ENCODE measurements around the gene SVOP. TPM values are rescaled to one million over a fixed set of nuclear protein-coding genes. Genes with fewer than 3 reads are reported as not detected.
"Not testable (repeated sequence)": the region's sequence is repeated elsewhere in the genome, so short reads cannot be mapped to it uniquely, and the experiment has no call there.

The SVOP gene
- total RNA-seq, 1 experiment from 2014 or later: not detected

DNA sequence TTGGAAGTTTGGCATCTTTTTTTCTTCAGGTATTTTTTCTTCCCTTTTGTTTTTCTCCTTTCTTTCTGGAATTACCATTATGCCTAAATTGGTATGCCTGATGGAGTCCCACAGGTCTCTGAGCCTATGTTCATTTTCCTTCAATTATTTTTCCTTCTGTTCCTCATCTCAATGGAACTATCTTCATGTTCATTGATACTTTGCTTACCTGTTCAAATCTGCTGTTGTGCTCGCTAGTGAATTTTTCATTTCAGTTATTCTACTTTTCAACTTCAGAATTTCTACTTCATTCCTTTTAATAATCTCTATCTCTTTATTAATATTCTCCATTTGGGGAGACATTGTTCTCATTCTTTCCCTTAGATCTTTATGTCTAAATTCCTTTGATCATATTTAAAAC, 16.1 kb upstream of the SVOP start:
- in situ Hi-C loops (cut with HindIII; ENCODE audit: low pct_unique_long_range_greater_than_20kb, low sequenced_read_pairs): no loop called here

DNA sequence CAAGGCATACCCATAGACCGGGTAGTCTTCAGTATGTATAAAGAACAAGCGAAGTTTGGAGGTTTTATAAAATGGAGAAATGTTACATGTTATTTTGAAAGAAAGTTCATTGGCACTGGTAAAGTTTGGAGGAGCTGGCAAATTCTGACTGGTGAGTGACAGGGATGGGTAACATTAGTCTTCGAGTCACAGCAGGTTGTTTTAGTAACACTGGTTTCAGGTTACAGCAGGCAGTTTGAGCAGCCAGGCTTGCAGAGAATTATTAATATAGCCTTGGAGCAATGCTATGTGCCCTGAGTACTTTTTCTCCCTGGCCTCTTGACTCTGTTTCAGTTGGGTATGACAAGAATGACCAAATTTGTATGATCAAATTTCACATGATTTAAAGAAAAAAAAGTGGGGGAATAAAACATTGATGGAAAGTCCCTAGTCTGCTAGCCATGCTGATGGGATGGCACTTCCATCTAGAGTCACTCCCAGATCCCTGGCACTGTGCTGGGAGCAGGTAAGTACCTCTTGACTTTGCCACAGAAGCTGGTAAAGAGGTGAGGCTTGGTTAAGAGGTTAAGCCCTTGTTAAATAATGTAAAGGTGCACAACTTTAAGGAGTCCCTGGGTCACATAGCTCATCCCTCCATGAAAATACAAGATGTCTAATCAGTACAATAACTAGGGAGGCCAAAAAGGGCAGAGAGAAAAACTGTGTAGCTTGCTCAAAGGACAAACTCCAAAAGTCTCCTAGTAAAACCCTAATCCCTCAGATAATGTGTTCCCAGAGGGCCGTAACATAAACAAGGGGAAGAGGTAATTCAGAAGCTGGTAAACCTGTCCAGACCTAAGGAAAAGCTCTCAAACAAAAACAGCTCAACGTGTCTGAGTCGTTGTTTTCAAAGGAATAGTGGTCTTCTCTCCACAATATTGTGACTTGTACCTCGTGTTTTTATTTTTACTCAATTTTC, 12.7 kb upstream of the SVOP start:
- no peak for DNase-seq (ENCODE audit: low read depth)
- in situ Hi-C loops (cut with HindIII; ENCODE audit: low pct_unique_long_range_greater_than_20kb, low sequenced_read_pairs): no loop called here

More for the DNA sequence above, 16.1 kb upstream of the SVOP start:
- no peak for DNase-seq (ENCODE audit: low read depth)

DNA sequence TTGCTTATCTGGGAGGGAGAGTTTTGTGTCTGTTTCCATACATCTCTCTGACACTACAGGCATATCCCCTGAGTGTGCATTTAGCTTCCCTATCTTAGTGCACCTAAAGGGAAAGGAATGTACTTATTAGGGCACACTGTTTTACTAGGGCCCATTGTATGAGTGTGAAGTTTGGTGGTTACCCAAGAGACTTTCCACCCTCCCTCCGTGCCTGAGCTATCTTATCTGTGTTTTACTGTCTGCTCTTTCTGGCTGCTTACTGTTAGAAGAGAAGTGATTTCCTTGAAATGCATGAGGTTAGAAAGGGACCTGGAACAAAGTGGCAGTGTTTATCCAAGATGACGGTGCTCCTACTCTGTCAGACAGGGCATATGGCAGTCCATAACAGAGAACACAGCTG, 8.5 kb upstream of the SVOP start:
- in situ Hi-C loops (cut with HindIII; ENCODE audit: low pct_unique_long_range_greater_than_20kb, low sequenced_read_pairs): no loop called here

DNA sequence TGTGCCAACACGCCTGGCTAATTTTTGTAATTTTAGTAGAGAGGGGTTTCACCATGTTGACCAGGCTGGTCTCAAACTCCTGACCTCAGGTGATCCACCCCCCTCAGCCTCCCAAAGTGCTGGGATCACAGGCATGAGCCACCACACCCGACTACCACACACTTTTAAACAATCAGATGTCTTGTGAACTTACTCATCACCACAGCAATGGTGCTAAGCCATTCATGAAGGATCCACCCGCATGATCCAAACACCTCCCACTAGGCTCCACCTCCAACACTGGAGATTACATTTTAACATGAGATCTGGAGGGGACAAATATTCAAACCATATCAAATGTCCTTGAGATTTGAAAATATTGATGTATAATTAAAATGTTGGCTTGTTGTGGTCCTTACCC, 7.8 kb upstream of the SVOP start:
- DNase-seq (ENCODE audit: low read depth); in situ Hi-C loops (cut with HindIII; ENCODE audit: low pct_unique_long_range_greater_than_20kb, low sequenced_read_pairs): not testable (repeated sequence)

More for the DNA sequence above, 8.5 kb upstream of the SVOP start:
- DNase-seq (ENCODE audit: low read depth): no peak

DNA sequence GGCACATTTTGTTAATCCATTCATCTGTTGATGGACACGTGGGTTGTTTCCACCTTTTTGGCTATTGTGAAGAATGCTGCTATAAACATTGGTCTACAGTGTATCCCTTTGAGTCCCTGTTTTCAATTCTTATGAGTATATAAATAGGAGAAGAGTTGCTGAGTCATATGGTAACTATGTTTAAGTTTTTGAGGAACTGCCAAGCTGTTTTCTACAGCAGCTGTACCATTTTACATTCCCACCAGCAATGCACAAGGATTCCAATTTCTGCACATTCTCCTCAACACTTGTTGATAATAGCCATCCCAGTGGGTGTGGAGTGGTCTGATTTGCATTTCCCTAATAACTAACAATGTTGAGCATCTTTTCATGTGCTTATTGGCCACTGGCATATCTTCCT, 6.9 kb upstream of the SVOP start:
- no peak for DNase-seq (ENCODE audit: low read depth)
- in situ Hi-C loops (cut with HindIII; ENCODE audit: low pct_unique_long_range_greater_than_20kb, low sequenced_read_pairs): no loop called here

DNA sequence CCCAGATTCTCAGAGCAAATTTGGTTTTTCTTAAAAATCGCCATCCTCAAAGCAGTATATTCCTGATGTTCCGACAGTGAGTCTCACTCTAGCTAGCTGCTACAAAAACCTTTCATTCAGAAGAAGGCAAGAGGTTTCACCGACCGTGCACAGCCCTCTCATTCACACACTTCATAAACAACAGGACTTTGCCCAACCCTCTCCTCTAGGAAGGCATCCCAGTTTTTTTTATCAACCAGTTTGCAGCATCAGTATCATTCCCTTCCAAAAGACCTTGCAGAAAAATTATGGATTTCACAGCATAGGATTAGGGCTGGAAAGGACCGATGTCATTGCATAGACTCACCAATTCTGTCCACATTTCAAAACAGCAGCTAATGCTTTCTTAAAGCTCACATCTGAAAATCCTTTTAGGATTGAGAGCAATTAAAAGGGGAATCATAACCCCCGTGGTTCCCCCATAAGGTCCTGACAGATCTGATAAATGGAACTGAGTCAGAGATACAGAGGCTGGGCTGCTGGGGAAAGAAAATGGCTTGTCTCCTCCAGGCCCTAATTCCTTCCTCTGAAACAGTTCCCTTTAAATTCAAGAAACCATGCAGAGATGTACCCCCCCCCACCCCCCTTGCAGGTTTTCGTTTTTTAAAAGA, 597 bp downstream of the SVOP start:
- DNase-seq (ENCODE audit: low read depth): no peak

DNA sequence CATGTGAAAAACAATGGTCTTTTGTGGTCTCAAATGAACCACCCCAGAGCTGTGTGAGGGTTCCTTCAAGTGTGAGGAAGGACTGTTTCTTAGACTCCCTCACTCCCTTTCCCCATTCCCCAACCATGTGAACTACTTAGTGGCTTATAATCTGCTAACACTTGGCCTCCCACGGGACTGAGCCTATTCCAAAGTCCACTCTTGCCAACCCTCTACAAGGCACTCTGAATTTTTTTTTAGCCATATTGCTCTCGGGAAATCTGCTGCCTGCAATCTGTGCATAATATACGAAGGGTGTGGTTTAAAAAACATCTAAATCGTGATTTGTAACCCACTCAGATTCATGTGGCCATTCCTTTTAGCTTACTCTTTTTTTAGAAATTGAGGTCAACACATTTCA, 2.6 kb downstream of the SVOP start:
- no peak for DNase-seq (ENCODE audit: low read depth)
- in situ Hi-C loops (cut with HindIII; ENCODE audit: low pct_unique_long_range_greater_than_20kb, low sequenced_read_pairs): no loop called here

More for the DNA sequence above, 597 bp downstream of the SVOP start:
- in situ Hi-C loops (cut with HindIII; ENCODE audit: low pct_unique_long_range_greater_than_20kb, low sequenced_read_pairs): no loop called here

DNA sequence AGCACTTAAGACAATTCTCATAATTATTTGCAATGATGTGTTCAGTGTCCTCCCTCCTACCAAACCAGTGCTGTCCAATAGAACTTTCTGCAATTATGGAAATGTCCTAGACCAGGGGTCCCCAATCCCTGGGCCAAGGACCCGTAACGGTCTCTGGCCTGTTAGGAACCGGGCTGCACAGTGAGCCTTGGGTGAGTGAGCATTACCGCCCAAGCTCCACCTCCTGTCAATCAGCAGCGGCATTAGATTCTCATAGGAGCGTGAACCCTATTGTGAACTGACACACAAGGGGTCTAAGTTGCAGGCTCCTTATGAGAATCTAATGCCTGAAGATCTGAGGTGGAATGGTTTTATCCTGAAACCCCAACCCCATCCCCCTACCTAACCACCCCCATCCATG, 3.9 kb downstream of the SVOP start:
- no peak for DNase-seq (ENCODE audit: low read depth)
- in situ Hi-C loops (cut with HindIII; ENCODE audit: low pct_unique_long_range_greater_than_20kb, low sequenced_read_pairs): no loop called here

DNA sequence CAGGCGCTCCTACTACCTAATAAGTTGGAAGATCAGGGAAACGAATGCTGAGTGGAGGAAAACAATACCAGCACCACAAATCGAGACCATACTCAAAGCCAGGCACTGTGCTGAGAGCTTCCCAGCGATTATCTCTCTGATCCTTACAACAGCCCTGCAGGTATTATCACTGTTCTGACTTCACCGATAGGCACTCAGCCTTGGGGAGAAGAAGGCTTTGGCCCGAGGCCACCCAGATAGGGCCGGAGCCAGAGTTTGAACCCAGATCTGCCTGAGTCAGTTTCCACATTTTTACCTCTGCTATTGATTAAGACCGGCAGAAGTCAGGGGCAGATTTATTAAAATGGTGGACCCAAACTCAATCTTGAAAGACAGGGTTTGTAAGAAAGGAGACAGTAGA, 4.9 kb downstream of the SVOP start:
- in situ Hi-C loops (cut with HindIII; ENCODE audit: low pct_unique_long_range_greater_than_20kb, low sequenced_read_pairs): no loop called here
- DNase-seq (ENCODE audit: low read depth): no peak

DNA sequence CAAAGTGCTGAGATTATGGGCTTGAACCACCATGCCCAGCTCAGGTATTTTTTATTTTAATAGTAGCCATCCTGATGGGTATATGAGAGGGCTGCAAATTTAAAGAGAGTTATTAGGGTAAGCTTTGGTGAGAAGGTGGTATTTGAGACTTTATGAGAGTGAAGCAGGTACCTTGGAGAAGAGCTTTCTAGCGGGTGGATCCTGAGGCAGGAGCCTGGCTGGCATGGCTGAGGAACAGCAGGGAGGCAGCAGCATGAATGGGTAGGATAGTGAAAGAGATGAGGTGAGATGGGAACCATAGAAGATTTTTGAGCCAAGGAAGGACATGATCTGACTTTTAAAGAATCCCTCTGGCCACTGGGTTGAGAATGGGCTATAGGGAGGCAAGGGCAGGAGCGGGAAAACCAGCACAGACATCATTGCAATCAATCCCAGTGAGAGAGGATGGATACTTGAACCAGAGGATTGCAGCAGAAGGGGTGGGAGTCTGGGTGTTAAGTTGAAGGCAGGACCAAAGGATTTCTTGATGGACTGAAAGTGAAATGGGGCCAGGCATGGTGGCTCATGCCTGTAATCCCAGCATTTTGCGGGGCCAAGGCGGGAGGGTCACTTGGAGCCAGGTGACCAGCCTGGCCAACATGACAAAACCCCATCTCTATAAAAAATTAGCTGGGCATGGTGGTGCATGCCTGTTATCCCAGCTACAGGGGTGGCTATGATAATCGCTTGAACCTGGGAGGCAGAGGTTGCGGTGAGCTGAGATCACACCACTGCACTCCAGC, 5.7 kb downstream of the SVOP start:
- DNase-seq (ENCODE audit: low read depth): no peak
- in situ Hi-C loops (cut with HindIII; ENCODE audit: low pct_unique_long_range_greater_than_20kb, low sequenced_read_pairs): no loop called here

DNA sequence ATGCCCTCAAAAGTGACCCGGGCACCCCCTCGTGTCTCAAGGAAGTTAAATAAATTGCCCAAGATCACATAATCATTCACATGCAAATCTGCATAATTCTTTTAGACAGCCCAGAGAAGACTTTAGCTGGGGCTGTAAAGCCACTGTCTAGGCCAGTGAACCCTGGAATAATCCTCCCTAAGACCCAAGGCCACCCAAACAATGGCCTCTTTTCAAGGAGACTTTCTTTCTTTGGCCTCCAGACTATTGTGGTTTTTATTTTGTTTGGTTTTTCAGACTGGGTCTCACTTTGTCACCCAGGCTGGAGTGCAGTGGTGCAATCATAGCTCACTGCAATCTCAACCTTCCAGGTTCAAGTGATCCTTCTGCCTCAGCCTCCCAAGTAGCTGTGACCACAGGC, 10.6 kb downstream of the SVOP start:
- in situ Hi-C loops (cut with HindIII; ENCODE audit: low pct_unique_long_range_greater_than_20kb, low sequenced_read_pairs): no loop called here
- no peak for DNase-seq (ENCODE audit: low read depth)

DNA sequence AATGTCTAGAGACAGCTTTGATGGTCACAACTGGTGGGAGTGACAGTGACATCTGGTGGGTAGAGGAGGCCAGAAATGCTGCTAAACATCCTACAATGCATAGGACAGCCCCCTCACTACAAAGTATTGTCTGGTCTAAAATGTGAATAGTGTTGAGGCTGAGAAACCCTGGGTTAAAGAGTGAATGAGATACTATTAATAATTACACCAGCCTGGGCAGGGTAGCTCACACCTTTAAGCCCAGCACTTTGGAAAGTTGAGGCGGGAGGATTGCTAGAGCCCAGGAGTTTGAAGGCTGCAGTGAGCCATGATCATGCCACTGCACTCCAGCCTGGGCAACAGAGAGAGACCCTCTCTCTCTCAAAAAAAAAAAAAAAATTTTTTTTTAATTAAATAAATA, 11.1 kb downstream of the SVOP start:
- in situ Hi-C loops (cut with HindIII; ENCODE audit: low pct_unique_long_range_greater_than_20kb, low sequenced_read_pairs): no loop called here
- DNase-seq (ENCODE audit: low read depth): no peak

DNA sequence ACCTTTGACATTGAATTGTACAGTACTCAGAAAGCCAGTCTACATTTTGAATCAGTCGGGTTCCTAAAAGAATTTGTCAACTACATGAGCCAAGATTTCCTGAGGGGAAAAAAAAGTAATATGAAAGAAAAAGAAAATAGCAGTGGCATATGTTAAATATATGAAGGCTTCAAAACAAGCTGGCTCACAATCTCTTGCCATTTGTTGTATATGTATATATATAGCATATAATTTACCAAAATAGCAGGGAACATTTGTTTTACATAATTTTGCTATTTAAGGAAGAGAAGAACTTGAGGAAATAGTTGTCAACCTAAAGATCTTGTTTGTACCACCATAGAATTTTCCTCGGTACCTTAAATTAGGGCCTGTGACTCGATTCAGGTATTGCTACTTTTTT, 16.9 kb downstream of the SVOP start:
- in situ Hi-C loops (cut with HindIII; ENCODE audit: low pct_unique_long_range_greater_than_20kb, low sequenced_read_pairs): no loop called here
- no peak for DNase-seq (ENCODE audit: low read depth)

DNA sequence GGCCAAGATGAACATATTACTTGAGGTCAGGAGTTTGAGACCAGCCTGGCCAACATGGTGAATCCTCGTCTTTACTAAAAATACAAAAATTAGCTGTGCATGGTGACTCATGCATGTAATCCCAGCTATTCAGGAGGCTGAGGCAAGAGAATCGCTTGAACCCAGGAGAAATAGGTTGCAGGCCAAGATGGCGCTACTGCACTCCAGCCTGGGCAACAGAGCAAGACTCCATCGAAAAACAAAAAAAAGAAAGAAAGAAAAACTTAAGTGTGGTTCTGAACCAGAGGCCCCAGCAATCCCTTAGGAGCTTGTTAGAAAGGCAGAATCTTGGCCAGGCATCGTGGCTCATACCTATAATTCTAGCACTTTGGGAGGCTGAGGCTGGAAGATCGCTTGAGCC, 24.5 kb downstream of the SVOP start:
- in situ Hi-C loops (cut with HindIII; ENCODE audit: low pct_unique_long_range_greater_than_20kb, low sequenced_read_pairs): no loop called here
- DNase-seq (ENCODE audit: low read depth): no peak

DNA sequence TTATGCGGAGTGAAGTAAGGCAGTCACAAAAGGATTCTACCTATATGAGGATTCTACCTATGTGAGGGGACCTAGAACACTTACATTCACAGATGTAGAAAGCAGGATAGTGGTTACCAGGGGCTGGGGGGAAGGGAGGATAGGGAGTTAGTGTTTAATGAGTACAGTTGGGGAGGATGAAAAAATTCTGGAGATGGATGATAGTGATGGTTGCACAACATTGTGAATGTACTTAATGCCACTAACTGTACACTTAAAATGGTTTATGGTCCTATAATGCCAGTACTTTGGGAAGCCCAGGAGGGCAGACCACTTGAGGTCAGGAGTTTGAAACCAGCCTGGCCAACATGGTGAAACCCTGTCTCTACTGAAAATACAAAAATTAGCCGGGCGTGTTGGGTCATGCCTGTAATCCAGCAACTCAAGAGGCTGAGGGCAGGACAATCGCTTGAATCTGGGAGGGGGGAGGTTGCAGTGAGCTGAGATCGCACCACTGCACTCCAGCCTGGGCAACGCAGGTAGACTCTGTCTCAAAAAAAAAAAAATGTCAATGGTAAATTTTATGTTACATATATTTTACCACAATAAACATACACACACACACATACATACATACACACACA, 25.4 kb downstream of the SVOP start:
- in situ Hi-C loops (cut with HindIII; ENCODE audit: low pct_unique_long_range_greater_than_20kb, low sequenced_read_pairs): no loop called here
- no peak for DNase-seq (ENCODE audit: low read depth)

DNA sequence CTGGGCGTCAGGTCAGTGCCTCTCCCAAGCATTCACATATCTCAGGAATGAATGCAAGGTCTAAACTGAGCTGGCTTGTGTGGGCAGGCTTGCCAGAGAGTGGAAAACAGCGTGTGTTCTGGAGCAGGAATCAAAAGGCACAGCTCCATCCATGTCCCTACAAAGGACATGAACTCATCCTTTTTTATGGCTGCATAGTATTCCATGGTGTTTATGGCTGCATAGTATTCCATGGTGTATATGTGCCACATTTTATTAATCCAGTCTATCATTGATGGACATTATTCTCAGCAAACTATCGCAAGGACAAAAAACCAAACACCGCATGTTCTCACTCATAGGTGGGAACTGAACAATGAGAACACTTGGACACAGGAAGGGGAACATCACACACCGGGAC, 30.8 kb downstream of the SVOP start:
- in situ Hi-C loops (cut with HindIII; ENCODE audit: low pct_unique_long_range_greater_than_20kb, low sequenced_read_pairs); DNase-seq (ENCODE audit: low read depth): not testable (repeated sequence)

DNA sequence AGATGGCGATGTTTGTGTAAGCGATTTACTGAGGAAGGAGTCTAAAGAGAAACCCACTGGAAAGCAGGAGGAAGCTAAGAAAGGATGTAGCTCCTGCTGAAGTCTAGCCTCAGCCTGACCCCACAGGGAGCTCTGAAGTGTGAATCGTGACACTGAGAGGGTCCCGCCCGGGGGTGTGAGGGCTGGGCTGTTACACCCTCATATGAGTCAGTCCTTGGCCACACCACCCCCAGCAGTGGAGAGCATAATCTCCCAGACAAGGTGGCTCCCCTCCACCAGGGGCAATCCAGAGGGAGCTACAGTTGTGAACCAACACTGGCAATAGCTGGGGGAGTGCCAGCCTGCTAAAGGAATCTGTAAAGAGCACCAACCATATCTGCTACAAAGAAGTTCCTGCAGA, 31.5 kb downstream of the SVOP start:
- no peak for DNase-seq (ENCODE audit: low read depth)
- in situ Hi-C loops (cut with HindIII; ENCODE audit: low pct_unique_long_range_greater_than_20kb, low sequenced_read_pairs): no loop called here

DNA sequence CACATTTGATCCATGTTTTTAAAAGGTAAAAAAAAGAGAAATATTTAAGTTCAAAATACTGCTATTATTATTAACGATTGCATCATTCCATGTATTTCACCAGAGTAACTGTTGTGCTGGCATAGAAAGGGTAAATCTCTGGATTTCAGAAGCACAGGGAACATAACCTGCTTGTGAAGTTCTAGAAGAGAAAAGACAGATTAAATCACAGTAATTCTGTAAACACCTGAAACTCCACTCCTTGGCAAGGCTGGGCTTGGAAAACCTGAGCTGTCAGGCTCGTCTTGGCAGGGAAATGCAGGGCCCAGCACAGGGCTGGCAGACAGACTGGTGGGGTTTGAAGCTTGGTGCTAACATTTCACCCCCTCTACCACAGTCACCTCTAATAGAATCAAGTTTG, 35.1 kb downstream of the SVOP start:
- no peak for DNase-seq (ENCODE audit: low read depth)
- in situ Hi-C loops (cut with HindIII; ENCODE audit: low pct_unique_long_range_greater_than_20kb, low sequenced_read_pairs): no loop called here

DNA sequence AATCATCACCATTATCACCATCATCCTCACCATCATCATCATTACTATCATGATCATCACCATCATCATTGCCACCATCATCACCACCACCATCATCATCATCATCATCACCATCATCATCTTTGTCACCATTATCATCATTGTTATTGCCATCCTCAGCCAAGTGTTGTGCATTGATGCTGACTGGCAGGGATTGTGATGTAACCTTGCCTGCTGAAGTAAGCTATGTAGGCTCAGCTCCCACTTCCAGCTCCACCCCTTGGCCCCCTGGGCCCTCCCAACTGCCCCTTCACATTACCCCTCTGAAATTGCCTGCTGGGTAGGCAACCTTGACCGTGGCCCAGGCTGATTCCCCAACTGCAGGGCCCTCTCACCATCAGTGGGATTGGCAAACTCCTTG, 37.6 kb downstream of the SVOP start:
- no peak for DNase-seq (ENCODE audit: low read depth)
- in situ Hi-C loops (cut with HindIII; ENCODE audit: low pct_unique_long_range_greater_than_20kb, low sequenced_read_pairs): no loop called here

Measured in Caki2 (cell line).